GM12892 (cell line): Measurements from ENCODE around the gene TTC28.
"Not testable (repeated sequence)": the region's sequence is repeated elsewhere in the genome, so short reads cannot be mapped to it uniquely, and the experiment has no call there.

Source experiments
- POLR2A ChIP-seq: IDR thresholded peaks from 2 replicates; pipeline ENCODE4 v1.6.1; 2011; ENCODE audit warnings: low read depth, low read length, control low read depth
- POLR2AphosphoS5 ChIP-seq: IDR thresholded peaks from 2 replicates; pipeline ENCODE4 v1.6.1; 2011; ENCODE audit warnings: low read depth, low read length, control low read depth
- TAF1 ChIP-seq: IDR thresholded peaks from 2 replicates; pipeline ENCODE4 v1.6.1; 2011; ENCODE audit warnings: low read depth, mild to moderate bottlenecking, control low read depth, low read length, borderline replicate concordance

- not testable (repeated sequence) for TF ChIP-seq POLR2AphosphoS5, POLR2A, TAF1
Measured at GRCh38 chr22:28560743-28561101, 118.9 kb downstream of the TTC28 start.
